Stimulated activated CD4-positive, alpha-beta T cell treated with anti-CD3 and anti-CD28 coated beads, Interleukin-15, amount 100 ng/mL, for 48 hours (primary cell): ENCODE results near the gene TXNDC9.
"Not testable (repeated sequence)": the region's sequence is repeated elsewhere in the genome, so short reads cannot be mapped to it uniquely, and the experiment has no call there.

ENCODE experiments used
- DNase-seq, 2 donors: peaks; one replicate each; pipeline ENCODE4 v3.0.0-alpha.2; 2020; ENCODE audit warnings: low read depth in 2 of 2

The TXNDC9 gene, protein sequence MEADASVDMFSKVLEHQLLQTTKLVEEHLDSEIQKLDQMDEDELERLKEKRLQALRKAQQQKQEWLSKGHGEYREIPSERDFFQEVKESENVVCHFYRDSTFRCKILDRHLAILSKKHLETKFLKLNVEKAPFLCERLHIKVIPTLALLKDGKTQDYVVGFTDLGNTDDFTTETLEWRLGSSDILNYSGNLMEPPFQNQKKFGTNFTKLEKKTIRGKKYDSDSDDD

DNA sequence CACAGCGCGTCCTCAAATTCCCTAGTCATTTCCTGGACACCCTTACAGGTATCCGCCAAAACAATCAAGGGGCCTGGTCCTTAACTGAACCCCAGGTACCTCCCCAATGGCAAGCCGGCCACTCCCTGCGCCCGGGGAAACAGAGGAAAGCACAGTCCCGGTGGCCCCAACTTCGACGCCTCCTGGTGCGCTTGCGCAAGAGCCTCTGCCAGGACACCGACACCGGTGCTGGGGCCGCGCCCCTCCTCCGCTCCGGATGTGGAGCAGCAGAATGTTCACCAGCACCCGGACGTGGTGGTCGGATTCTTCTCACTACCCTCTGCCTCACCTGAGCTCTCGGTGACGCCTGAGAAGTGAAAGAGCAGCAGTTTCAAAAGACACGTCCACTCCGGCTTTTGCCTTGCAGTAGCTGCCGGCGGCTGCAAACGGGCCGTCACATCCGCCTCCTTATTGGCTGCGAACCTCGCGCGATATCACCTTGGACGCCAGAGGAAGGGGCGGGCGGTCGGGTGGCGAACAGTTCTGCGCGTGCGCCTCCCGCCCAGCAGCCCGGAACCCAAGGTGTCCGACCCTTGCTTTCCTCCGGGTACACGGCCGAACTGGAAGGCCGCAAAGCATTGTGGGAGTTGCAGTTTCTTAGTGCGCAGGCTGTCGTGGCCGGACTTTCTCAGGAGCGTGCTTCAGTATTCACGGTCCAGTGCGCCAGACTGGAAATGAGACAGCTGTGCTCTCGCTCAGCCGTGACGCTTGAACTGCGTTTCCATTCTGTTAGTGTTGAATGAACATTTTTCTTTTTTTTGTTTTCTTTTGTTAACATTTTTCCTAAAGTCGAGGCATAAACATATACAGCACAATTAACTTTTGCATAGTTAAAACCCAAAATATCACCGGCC, at the start of gene TXNDC9:
TXNDC9 (minus strand) TSS at position 423 of the 893 bp plus-strand sequence. CDS start 3,123 bp downstream, outside the sequence.
- DNase-seq = peak; percentile 97

DNA sequence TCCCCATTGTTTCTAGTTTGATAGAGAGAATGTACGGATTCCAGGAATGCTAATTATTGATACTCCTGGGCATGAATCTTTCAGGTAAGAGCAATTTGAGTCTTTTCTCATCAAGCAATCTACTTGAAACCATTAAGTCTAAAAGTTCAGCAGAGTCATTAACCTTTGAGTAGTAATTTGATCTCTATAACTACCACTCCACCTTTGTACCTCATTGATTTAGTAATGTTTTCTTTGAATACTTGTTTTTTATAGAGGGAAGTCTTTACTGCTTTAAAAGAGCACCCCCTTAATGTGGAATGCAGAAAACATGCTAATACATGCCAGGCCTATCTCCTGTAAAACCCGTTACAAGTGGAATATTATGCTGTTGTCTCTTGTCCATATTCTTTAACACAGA, 46.0 kb upstream of the TXNDC9 start:
- no peak for DNase-seq

DNA sequence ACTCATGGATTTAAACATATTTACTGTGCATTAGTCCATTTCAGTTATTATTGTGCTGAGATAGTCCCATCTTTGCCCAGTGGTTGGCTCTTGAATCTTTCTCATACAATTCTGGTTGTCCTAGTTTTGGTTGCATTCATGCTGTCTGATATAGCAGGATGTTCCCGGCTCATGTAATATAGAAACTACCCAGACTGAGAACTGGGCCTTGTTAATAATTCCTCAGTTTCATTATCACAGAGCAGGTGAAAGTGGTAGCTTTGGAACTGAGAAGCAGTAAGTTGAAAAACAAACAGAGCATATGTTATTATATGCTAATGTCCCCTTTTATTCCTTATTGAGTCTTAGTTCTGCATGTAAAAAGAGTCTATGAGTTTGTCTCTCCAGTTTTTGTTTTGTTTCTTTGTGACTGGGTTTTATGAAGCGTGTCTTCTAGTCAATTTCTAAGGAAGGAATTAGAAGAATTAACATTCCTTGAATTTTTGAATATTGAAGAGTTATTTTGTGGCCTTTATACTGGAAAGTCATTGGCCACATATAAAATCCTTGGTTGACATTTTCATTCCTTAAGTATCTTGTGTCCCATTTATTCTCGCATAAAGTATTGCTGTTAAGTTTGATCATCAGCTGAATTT, 44.4 kb upstream of the TXNDC9 start:
- no peak for DNase-seq

DNA sequence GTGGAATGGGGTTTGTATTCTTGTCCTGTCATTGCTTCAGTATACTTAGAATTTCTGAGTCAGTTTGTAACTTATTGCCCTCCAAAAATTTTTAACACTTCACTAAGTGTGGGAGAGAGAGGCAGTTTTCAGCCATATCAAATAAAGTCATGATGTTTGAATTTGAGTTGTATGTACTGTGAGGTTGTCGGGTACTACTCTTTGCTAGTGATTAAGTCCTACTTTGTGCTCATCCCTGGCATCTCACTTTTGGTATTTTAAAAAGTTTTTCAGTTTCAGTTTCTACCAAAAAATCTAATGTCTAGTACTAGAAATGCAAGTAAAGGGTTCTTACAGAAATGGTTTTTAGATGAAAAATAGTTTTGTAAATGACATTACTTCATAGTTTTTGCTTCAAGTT, 41.7 kb upstream of the TXNDC9 start:
- no peak for DNase-seq

DNA sequence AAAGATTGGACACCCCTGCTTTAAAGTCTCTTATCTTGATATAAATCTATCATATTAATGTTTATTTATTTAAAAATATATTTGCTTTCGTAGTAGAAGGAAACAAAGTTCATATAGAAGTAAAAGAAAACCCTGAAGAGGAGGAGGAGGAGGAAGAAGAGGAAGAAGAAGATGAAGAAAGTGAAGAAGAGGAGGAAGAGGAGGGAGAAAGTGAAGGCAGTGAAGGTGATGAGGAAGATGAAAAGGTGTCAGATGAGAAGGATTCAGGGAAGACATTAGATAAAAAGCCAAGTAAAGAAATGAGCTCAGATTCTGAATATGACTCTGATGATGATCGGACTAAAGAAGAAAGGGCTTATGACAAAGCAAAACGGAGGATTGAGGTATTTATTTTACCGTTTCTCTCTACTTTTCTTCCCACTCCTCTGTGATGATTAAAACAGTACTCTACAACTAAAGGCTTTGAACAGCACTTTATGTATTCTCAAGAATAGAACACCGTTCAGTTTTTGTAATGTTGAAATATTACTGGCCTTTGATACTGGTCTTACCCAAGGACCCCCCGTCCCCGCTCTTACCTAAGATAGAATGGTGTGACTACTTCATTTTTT, 40.2 kb upstream of the TXNDC9 start:
- no peak for DNase-seq

DNA sequence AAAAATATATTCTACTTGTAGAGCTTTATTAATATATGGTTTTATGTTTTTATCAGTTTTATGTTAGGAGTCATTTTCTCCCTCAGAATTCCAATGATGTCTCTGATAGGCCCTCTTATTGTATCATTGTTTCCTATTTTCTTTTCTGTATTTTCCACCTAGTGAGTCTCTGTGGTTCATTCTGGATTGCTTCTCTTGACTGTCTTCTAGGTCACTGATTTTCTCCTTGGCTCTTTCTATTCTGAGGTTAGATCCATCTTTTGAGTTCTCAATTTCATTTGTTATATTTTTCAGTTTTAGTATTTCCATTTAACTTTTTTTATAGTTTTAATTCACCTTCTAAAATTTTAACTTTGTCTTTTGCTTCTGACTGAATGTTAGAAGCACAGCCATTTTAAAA, 38.6 kb upstream of the TXNDC9 start:
- DNase-seq = no peak

DNA sequence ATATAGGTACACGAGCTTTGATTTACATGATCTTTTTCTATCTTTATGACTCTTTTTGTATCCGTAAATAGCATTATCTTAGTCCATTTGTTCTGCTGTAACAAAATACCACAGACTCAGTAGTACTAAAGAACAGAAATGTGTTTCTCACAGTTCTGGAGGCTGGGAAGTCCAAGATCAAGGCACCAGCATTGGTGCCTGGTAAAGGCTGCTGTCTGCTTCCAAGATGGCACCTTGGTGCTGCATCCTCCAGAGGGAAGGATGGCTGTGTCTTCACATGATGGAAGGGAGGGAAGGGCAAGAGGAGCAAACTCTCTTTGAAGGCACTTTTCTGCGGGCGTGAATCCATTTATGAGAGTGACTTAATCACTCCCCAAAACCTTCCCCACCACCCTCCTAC, 37.0 kb upstream of the TXNDC9 start:
- no peak for DNase-seq

DNA sequence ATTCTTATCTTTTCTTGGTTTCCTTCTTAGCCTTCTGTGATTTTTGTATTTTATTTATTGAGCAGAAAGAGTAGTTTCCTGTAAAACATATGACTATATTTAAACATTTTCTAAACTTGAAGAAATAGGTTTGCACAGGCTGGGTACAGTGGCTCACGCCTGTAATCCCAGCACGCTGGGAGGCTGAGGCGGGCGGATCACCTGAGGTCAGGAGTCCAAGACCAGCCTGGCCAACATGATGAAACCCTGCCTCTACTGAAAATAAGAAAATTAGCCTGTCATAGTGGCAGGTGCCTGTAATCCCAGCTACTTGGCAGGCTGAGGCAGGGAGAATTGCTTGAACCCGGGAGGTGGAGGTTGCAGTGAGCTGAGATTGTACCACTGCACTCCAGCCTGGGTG, 32.7 kb upstream of the TXNDC9 start:
- DNase-seq = not testable (repeated sequence)

DNA sequence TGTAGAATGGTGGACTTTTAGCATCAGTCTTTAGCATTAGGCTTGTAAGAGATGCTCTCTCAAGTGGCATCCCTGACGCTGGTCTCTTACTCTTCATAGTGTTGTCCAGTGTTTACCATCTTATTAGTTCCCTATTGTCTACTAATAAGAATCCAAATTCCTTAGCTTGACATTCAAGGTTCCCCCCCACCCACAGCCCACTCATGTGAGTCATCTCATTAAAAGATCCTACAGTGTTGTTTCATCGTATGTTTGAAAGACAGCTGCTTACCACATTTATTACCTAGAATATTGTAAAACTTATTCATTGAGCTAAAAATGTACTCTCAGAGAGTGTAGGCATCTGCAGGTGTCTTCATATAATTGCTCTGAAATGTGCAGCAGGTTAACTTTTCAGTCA, 29.5 kb upstream of the TXNDC9 start:
- DNase-seq = no peak

DNA sequence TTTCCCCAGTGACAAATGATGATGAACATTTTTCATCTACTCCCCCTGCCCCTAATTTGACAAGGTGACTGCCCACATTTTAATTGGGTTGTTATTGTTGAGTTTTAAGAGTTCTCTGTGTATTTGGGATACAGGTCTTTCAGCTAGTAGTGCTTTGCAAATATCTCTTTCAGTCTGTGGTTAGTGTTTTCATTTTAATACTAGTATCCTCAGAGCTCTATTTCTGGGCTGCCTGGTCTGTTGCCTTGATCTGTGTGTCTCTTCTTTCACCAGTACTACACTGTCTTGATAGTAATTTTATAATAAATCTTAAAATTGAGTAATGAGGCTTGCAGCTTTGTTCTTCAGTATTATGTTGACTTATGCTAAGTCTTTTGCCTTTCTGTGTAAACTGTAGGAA, 20.7 kb upstream of the TXNDC9 start:
- no peak for DNase-seq

DNA sequence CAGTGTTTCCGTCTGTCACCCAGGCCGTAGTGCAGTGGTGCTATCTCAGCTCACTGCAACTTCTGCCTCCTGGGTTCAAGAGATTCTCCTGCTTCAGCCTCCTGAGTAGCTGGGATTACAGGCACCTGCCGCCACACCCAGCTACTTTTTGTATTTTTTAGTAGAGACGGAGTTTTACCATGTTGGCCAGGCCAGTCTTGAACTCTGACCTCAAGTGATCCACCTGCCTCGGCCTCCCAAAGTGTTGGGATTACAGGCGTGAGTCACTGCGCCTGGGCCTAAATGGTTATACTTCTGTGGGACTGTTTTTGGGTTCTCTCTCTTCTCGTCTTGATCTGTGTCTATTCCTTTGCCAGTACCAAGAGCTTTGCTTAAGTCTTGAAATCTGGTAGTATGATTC, 18.7 kb upstream of the TXNDC9 start:
- not testable (repeated sequence) for DNase-seq

DNA sequence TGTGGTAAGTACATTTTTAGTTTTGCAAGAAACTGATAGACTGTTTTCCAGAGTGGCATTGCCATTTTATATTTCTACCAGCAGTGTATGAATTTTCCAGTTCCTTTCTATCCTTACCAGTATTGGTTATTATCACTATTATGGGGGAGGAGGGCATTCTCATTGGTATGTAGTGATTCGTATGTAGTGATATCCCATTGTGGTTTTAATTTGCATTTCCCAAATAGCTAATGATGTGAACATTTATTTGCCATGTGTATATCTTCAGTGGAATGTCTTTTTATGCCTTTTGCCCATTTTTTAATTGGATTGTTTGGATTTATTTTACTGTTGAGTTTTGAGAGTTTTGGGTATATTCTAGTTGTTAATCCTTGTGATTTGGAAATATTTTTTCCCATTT, 17.9 kb upstream of the TXNDC9 start:
- no peak for DNase-seq

DNA sequence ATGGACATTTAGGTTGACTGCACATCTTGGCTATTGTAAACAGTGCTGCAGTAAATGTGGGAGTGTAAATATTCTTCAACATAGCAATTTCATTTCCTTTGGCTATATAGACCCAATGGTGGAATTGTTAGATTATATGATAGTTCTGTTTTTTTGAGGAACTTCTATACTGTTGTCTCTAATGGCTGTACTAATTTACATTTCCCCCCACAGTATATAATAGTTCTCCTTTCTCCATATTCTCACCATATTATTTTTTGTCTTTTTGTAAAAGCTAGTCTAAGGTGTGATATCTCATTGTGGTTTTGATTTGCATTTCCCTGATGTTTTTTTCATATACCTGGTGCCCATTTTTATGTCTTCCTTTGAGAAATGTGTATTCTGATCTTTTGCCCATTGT, 14.1 kb upstream of the TXNDC9 start:
- DNase-seq = no peak

DNA sequence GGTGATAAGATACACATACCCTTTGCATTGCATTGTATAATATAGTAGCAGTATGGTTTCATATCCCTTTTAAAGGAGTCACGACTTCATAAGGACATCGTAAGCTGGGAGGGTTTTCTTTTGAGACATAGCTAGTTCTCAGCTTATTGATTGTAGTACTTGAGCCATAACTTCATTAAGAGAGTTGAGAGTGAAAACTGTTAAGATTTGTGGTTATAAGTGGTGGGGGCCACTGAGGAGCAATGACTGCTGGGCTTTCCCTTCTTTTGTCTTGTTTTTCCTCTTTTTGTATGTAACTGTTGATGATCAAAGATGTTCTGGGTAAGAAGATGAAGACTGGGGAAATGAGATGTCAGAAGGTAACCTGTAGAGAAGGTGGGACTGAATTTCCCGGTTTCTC, 12.0 kb upstream of the TXNDC9 start:
- no peak for DNase-seq

DNA sequence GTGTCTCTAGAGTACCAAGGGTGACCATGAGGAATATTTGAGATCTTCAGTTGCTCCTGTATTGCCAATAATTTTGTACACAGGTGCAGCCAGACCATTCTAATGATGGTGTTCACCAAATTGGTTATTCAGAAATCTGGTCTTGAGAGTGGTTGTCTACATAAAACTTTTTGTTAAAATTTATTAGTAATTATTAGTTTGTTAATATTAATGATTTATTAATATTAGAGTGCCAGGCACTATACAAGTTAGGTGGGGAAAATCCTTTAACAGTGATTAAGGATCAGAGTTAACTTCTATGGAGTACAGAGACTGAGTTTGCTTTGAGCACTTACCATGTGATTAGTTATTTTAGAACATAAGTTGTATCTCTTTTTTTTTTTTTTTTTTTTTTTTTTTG, 10.1 kb upstream of the TXNDC9 start:
- no peak for DNase-seq

DNA sequence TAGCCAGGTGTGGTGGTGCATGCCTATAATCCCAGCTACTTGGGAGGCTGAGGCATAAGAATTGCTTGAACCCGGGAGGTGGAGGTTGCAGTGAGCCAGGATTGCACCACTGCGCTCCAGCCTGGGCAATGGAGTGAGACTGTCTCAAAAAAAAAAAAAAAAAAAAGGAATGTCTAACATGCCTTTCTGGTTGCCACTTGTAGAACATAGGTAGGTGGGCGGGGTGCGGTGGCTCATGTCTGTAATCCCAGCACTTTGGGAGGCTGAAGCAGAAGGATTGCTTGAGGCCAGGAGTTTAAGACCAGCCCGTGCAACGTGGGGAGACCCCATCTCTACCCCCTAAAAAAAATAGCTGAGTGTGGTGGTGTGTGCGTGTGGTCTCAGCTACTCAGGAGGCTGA, 9.3 kb upstream of the TXNDC9 start:
- not testable (repeated sequence) for DNase-seq

DNA sequence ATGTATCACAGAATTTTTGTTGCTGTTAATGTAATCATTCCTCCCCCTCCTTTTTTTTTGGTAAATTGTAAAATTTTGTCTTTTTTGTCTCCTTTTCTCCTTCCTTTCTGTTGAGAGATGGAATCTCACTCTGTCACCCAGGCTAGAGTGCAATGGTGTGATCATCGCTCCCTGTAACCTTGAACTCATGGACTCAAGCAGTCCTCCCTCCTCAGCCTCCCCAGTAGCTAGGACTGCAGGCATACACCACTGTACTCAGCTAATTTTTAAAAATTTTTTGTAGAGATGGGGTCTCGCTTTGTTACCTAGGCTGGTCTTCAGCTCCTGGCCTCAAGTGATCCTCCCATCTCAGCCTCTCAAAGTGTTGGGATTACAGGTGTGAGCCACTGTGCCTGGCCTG, 6.4 kb upstream of the TXNDC9 start:
- DNase-seq = no peak

DNA sequence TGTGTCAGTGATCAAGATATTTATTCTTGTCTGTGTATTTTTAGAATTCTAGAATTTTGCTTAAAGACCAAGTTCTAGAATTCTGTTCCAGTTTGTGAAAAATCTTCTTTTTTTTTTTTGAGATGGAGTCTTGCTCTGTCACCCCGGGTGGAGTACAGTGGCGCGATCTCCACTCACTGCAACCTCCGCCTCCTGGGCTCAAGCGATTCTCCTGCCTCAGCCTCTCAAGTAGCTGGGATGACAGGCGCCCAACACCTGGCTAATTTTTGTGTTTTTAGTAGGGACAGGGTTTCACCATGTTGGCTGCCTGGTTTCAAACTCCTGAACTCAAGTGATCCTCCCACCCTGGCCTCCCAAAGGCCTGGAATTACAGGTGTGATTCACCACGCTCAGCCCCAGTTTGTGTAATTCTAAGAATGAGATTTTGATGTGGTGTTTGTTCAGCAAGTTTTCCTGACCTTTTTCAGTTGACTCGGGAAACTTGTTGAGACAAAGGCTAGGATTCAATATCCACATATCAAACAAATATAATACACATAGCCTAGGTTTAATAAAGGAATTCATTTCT, 4.6 kb upstream of the TXNDC9 start:
- no peak for DNase-seq

DNA sequence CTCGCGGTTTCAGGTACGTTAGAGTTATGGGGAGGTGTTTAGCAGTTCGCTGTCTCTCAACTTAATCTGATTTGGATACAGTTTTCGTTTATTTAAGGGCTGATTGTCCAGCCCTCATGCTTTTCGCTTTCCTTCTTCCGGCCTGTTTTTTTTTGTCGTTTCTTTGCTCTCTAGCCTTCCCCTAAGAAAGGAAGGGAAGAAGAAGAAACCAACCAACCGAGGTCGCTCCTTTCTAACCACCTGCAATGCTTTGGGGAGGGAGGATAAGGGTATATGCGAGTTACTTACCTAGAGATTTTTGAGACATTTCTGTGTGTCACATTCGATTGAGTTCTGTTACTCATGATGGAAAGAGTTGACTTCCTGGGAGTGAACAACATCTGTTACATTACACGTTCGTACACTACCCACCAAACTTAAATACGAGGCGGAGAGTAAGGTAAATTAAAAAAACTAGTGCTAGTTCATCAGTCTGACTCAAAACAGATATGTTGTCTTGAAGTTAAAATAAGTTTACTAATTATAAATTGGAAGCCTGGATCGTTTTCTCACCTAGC, 2.0 kb upstream of the TXNDC9 start:
- no peak for DNase-seq

DNA sequence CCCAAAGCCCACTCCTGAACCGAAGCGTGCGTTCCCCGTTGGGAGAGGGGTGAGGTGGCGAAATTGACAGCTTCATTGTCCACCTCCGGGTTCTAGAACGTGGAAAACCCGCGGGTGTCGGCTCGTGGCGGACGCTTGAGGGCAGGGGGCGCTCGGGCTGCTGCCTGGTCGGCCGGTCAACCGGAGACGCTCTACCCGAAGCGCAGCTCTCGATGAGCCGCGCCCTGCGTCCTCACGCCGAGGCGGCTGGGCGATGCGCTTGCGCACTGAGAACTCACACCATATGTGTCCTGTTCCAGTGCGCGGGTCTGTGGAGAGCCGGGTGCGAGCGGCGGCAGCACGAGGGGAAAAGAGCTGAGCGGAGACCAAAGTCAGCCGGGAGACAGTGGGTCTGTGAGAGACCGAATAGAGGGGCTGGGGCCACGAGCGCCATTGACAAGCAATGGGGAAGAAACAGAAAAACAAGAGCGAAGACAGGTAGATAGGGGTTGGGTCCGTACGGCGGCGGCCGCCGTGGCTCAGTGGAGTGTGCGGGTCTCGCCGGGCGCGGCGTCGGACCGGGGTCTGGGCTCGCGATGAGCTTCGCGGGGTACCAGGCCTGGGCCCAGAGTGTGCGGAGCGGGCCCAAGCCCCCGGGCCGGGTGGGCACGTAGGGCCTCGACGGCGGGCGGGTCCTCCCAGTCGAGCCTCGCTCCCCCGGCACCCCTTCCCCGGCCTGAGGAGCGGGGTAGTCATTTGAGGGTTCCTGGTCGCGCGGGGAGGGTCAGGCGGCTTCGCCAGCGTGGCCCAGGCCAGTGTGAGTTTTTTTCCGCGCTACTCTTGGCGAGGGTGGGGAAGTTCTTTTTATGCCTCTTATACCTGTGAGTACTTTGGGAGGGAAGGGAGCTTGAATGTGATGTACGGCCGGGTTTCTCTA, 1.2 kb upstream of the TXNDC9 start, which contains the start of gene EIF5B:
EIF5B (plus strand) TSS at position 277 of the 916 bp plus-strand sequence; CDS start at position 443, 166 bp downstream.
- peak; percentile 89 to 92 for DNase-seq

DNA sequence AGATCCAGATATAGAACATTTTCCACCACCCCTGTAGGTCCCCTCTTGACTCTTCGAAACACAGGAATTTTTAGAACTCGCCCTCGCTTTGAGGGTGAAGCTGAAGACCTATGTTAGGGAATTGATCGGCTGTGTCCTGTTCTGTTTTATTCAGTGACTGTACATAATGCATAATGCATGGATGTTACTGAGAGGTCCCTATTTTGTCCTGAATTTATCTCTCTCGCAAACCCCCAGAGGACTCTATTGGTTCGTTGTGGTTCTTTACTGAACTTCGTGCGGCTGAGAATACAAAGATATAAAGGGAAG, 625 bp upstream of the TXNDC9 start:
- no peak for DNase-seq
